Embryonic facial prominence (tissue), 1 donor: ENCODE measurements around the gene EEA1.
A peak's percentile ranks its signal among the peaks of the same experiment; 100 is the strongest.

Source experiments
- DNase-seq: peaks from one replicate; pipeline ENCODE4 v3.0.0-alpha.2; 2016; ENCODE audit errors: extremely low spot score

The EEA1 gene

GRCh38 chr12:92938638-92939037 lies 9.5 kb upstream of the EEA1 start:
- DNase-seq = no peak

- DNase-seq = no peak
Measured at GRCh38 chr12:92938018-92938417, 8.9 kb upstream of the EEA1 start.

- no peak for DNase-seq
Measured at GRCh38 chr12:92933606-92934005, 4.5 kb upstream of the EEA1 start.

GRCh38 chr12:92930421-92930820 lies 1.3 kb upstream of the EEA1 start:
- no peak for DNase-seq

- DNase-seq = no peak
Measured at GRCh38 chr12:92929983-92930382, 888 bp upstream of the EEA1 start.

- no peak for DNase-seq
Measured at GRCh38 chr12:92928421-92928961, 604 bp downstream of the EEA1 start.

GRCh38 chr12:92927436-92928281 lies 1.4 kb downstream of the EEA1 start:
- peak; percentile 42 for DNase-seq

- DNase-seq = no peak
Measured at GRCh38 chr12:92927055-92927435, 2.0 kb downstream of the EEA1 start.

- no peak for DNase-seq
Measured at GRCh38 chr12:92926549-92926948, 2.5 kb downstream of the EEA1 start.

- no peak for DNase-seq
Measured at GRCh38 chr12:92921877-92922276, 7.2 kb downstream of the EEA1 start.

GRCh38 chr12:92915365-92915764 lies 13.7 kb downstream of the EEA1 start:
- DNase-seq = no peak

- DNase-seq = no peak
Measured at GRCh38 chr12:92914170-92914569, 14.9 kb downstream of the EEA1 start.

GRCh38 chr12:92912672-92913071 lies 16.4 kb downstream of the EEA1 start:
- DNase-seq = no peak

- DNase-seq = no peak
Measured at GRCh38 chr12:92912052-92912451, 17.0 kb downstream of the EEA1 start.

- no peak for DNase-seq
Measured at GRCh38 chr12:92911339-92911738, 17.8 kb downstream of the EEA1 start.

GRCh38 chr12:92908108-92908507 lies 21.0 kb downstream of the EEA1 start:
- no peak for DNase-seq

- DNase-seq = no peak
Measured at GRCh38 chr12:92905811-92906554, 23.1 kb downstream of the EEA1 start.

- no peak for DNase-seq
Measured at GRCh38 chr12:92905258-92905810, 23.8 kb downstream of the EEA1 start.

- no peak for DNase-seq
Measured at GRCh38 chr12:92900941-92901340, 28.2 kb downstream of the EEA1 start.

- DNase-seq = no peak
Measured at GRCh38 chr12:92899386-92900001, 29.6 kb downstream of the EEA1 start.

GRCh38 chr12:92898755-92899154 lies 30.3 kb downstream of the EEA1 start:
- DNase-seq = no peak

- no peak for DNase-seq
Measured at GRCh38 chr12:92897844-92898243, 31.3 kb downstream of the EEA1 start.
